ENCODE data around the gene PDPK1.
A peak's percentile ranks its signal among the peaks of the same experiment; 100 is the strongest.
"Not testable (repeated sequence)": the region's sequence is repeated elsewhere in the genome, so short reads cannot be mapped to it uniquely, and the experiment has no call there.

PDPK1 gene

GRCh38 chr16:2523801-2524231, 14.0 kb upstream of the PDPK1 start:
- no peak for DNase-seq (ENCODE audit: low read depth in 2 of 2)

- DNase-seq (ENCODE audit: low read depth in 2 of 2): no peak
These were observed 13.4 kb upstream of the PDPK1 start for GRCh38 chr16:2524339-2524938.

DNA sequence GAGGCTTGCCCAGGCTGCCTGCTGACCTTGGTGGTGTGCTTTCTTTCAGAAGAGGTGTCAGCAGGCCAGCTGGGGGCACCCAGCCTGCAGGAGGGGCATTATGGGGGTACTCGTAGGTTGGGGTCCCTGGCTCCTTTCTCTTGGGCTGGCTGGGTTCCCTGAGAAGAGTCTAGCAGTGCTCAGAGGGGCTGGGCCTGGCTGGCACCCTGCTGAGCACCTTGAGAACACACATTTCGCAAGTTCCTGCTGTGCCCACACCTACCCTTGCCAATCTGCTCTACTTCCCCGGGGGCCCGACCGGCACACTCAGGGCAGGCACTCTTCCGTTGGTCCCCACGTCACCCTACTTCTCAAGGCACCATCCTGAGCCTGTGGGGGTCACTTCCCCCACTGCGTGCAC, 11.7 kb upstream of the PDPK1 start:
- no peak for DNase-seq (ENCODE audit: low read depth in 2 of 2)

- no peak for DNase-seq (ENCODE audit: low read depth in 2 of 2)
These were observed 10.6 kb upstream of the PDPK1 start for GRCh38 chr16:2527071-2527783.

- no peak for DNase-seq (ENCODE audit: low read depth in 2 of 2)
These were observed 10.1 kb upstream of the PDPK1 start for GRCh38 chr16:2527784-2528100.

GRCh38 chr16:2528161-2529060, 9.4 kb upstream of the PDPK1 start:
- no peak for DNase-seq (ENCODE audit: low read depth in 2 of 2)

GRCh38 chr16:2529061-2529931, 8.5 kb upstream of the PDPK1 start:
- no peak for DNase-seq (ENCODE audit: low read depth in 2 of 2)

DNA sequence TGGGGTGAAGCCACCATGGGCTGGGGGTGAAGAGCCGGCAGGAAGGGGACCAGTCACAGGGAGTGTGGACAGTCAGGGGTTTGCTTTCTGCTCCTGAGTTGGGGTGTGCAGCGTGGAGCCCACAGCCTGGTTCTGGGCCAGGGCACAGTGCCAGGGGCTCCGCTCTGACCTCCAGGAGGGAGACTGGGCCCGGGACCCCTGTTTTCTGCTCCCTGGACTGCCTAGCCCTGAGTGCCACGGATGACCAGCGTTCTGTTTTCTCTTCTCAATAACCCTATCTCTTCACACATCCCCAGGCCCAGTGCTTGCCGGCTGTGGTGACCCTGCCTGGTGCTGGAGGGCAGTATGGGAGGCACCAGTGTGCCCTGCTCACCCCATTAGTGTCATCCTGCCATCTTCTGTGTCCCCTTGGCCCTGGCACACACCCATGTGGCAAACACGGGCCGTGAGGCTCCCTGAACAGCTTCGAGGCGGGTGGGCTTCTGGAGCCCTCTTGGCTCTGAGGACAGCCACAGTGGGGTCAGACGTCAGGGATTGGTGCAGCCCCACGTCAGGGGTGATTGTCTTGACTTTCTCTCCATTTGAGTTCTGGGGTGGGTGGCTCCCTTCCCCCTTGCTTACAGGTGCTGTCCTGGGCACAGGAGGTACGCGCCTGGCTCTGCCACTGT, 7.7 kb upstream of the PDPK1 start:
- DNase-seq (ENCODE audit: low read depth in 2 of 2): no peak

- DNase-seq (ENCODE audit: low read depth in 2 of 2): no peak
These were observed 7.0 kb upstream of the PDPK1 start for GRCh38 chr16:2530629-2531318.

GRCh38 chr16:2531371-2531695, 6.5 kb upstream of the PDPK1 start, which contains the start of gene CEMP1:
Gene CEMP1, minus strand, starts transcription at chr16:2531408. Its CDS starts 335 bp downstream, at chr16:2531073.
- DNase-seq (ENCODE audit: low read depth in 2 of 2): no peak

GRCh38 chr16:2531696-2532493, 5.9 kb upstream of the PDPK1 start:
- peak; percentile 91 for DNase-seq (ENCODE audit: low read depth in 2 of 2)

DNA sequence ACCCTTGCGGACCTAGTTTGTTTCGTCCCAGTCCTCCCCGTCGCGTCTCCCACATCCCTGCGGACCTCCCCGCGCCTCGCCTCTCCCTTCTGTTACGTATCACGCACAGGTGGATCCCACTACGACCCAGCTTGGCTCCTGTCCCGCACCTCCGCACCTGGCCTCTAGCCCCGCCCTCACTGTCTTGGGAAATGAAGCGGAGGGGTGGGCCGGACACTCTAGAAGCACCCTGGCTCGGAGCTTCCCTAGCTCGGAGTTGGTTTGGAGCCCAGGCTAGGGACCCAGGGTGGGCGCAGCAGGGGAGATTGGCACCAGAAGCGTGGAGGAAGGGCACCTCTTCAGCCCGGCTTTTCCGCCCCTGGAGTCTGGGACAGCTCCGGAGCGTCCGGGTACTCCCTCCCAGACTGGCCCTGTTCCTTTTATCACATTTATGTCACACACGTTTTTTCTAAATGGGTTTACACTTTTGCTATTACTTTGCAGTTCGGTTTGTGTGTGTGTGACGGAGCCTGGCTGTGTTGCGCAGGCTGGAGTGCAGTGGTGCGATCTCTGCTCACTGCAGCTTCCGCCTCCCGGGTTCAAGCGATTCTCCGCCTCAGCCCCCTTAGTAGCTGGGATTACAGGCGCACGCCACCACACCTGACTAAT, 5.2 kb upstream of the PDPK1 start:
- DNase-seq (ENCODE audit: low read depth in 2 of 2): no peak

- DNase-seq (ENCODE audit: low read depth in 2 of 2): not testable (repeated sequence)
These were observed 4.6 kb upstream of the PDPK1 start for GRCh38 chr16:2533142-2533755.

DNA sequence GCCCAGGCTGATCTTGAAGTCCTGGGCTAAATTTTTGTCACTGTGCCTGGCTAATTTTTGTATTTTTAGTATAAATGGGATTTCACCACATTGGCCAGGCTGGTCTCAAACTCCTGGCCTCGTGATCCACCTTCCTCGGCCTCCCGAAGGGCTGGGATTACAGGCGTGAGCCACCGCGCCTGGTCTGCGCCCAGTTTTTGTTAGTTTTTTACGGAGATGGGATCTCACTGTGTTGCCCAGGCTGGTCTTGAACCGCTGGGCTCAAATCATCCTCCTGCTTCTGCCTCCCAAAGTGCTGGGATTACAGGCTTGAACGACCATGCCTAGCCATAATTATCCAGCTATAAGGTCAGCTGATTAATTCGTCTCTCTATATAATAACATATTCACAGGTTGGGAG, 3.9 kb upstream of the PDPK1 start:
- DNase-seq (ENCODE audit: low read depth in 2 of 2): no peak

DNA sequence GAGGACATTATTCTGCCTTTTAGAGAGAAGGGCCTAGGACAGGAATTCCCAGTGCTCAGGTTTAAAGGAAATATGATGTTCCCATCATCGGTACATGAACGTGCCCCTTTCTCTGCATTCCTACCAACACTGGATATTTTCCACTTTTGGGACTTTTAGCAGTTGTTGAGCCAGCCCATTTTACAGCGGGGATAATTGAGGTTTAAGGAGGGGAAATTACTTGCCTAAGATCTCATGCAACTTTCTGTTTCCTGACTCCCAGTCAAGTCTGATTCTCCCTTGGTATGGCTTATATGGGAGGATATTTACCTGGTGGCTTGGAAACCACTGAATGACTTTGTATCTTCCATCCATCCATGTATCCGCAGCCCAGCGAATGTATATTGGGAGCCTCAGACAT, 3.5 kb upstream of the PDPK1 start:
- DNase-seq (ENCODE audit: low read depth in 2 of 2): not testable (repeated sequence)

DNA sequence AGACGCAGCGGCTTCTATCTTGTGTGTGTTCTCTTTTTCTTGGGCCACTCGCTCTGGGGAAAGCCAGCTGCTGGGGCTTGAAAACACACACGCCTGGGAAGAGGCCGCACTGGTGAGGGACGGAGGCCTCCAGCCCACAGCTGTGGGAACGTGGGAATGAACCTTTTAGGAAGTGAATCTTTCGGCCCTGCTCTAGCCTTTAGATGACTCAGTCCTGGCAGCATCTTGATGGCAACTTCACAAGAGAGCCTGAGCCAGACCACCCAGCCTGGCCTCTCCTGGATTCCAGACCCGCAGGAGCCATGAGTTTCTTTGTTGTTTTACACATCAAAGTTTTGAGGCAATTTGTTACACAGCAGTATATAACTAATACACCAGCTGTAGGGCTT, 2.2 kb upstream of the PDPK1 start:
- no peak for DNase-seq (ENCODE audit: low read depth in 2 of 2)

- DNase-seq (ENCODE audit: low read depth in 2 of 2): not testable (repeated sequence)
These were observed 1.5 kb downstream of the PDPK1 start for GRCh38 chr16:2539192-2539844.

GRCh38 chr16:2539845-2540458, 2.1 kb downstream of the PDPK1 start:
- DNase-seq (ENCODE audit: low read depth in 2 of 2): not testable (repeated sequence)
